H1 (cell line): Measurements from ENCODE around the gene EIF3B. TPM values are rescaled to one million over a fixed set of nuclear protein-coding genes. Genes with fewer than 3 reads are reported as not detected.
A peak's percentile ranks its signal among the peaks of the same experiment; 100 is the strongest.

Source experiments
- CTCF ChIA-PET: fragments of 300-600 bp; sonication (Branson Sonifier 250); formaldehyde crosslinking; loops from one replicate; lab custom pipeline; 2021; ENCODE audit not compliant: partially characterized antibody; lab: Charles Lee
- POLR2A ChIA-PET: fragments of 300-600 bp; sonication (Branson Sonifier 250); formaldehyde crosslinking; loops from one replicate; lab custom pipeline; 2021; ENCODE audit warnings: inconsistent platforms; ENCODE audit not compliant: partially characterized antibody; lab: Charles Lee
- DNase-seq, 2 experiments: peaks; one replicate each; pipeline versions ENCODE4 v3.0.0 to v3.0.0-alpha.2; 2010 to 2022; ENCODE audit warnings: low spot score in 2 of 2, low read depth in 1 of 2, mixed read lengths in 1 of 2
- FAIRE-seq: peaks from 2 replicates; lab custom pipeline; 2011; peaks lifted over from hg19 to GRCh38; lab: Jason Lieb, UNC
- H2AFZ ChIP-seq: 2 replicates; pipeline ENCODE4 v1.8.1; 2012; ENCODE audit warnings: low read length, inconsistent platforms
- H2AK5ac ChIP-seq: 2 replicates; pipeline ENCODE4 v1.6.1; 2013; ENCODE audit warnings: low read depth, low read length
- H2BK120ac ChIP-seq: replicated peaks from 2 replicates; pipeline ENCODE3; 2013; ENCODE audit warnings: low read depth, low read length, inconsistent platforms
- H2BK12ac ChIP-seq: 2 replicates; pipeline ENCODE4 v1.6.1; 2013; ENCODE audit warnings: low read depth, low read length
- H2BK15ac ChIP-seq: 2 replicates; pipeline ENCODE4 v1.6.1; 2013; ENCODE audit warnings: low read length
- H2BK20ac ChIP-seq: 2 replicates; pipeline ENCODE4 v1.6.1; 2013; ENCODE audit warnings: low read length
- H2BK5ac ChIP-seq: 2 replicates; pipeline ENCODE4 v1.6.1; 2013; ENCODE audit warnings: low read depth, low read length
- H3K14ac ChIP-seq: 2 replicates; pipeline ENCODE4 v1.6.1; 2013; ENCODE audit warnings: inconsistent platforms; ENCODE audit not compliant: insufficient read length
- H3K18ac ChIP-seq: 2 replicates; pipeline ENCODE4 v1.6.1; 2013; ENCODE audit warnings: low read length; ENCODE audit errors: extremely low read depth
- H3K23ac ChIP-seq: 2 replicates; pipeline ENCODE4 v1.6.1; 2013; ENCODE audit warnings: inconsistent platforms; ENCODE audit not compliant: insufficient read length
- H3K23me2 ChIP-seq: 2 replicates; pipeline ENCODE4 v1.6.1; 2013; ENCODE audit warnings: low read depth, low read length
- H3K27ac ChIP-seq: 2 replicates; pipeline ENCODE4 v1.6.1; 2011; ENCODE audit warnings: low read depth, low read length, inconsistent platforms
- H3K27me3 ChIP-seq, 4 experiments: replicated peaks in 1 of 4; 1 replicate in 1 of 4; 2 replicates in 3 of 4; pipeline versions ENCODE4 v1.6.1 to v1.8.1; 2011 to 2013; ENCODE audit warnings: low read length in 3 of 4, mild to moderate bottlenecking in 3 of 4, inconsistent platforms in 2 of 4, mixed read lengths in 2 of 4, moderate library complexity in 1 of 4; ENCODE audit not compliant: control insufficient read depth in 3 of 4, insufficient read depth in 3 of 4; ENCODE audit errors: extremely low read depth in 1 of 4
- H3K36me3 ChIP-seq, 4 experiments: 2 replicates each; pipeline versions ENCODE4 v1.6.1 to v1.8.1; 2011 to 2013; ENCODE audit warnings: mild to moderate bottlenecking in 4 of 4, low read length in 3 of 4, moderate library complexity in 2 of 4, control low read depth in 1 of 4, inconsistent platforms in 1 of 4; ENCODE audit not compliant: insufficient read depth in 4 of 4, control insufficient read depth in 2 of 4
- H3K4ac ChIP-seq: replicated peaks from 2 replicates; pipeline ENCODE3; 2013; ENCODE audit warnings: low read length, low read depth, mixed read lengths, inconsistent platforms; ENCODE audit not compliant: insufficient read length
- H3K4me1 ChIP-seq, 4 experiments: replicated peaks in 1 of 4; 1 replicate in 1 of 4; 2 replicates in 3 of 4; pipeline versions ENCODE4 v1.6.1 to v1.8.1; 2011 to 2013; ENCODE audit warnings: low read length in 3 of 4, inconsistent platforms in 2 of 4, mixed read lengths in 1 of 4; ENCODE audit not compliant: insufficient read depth in 4 of 4, control insufficient read depth in 3 of 4
- H3K4me2 ChIP-seq, 2 experiments: 2 replicates each; pipeline versions ENCODE4 v1.6.1 to v1.8.1; 2011 to 2013; ENCODE audit warnings: low read depth in 2 of 2, low read length in 2 of 2, control low read depth in 1 of 2, inconsistent platforms in 1 of 2, mild to moderate bottlenecking in 1 of 2; ENCODE audit not compliant: insufficient read depth in 1 of 2
- H3K4me3 ChIP-seq, 4 experiments: fragments of 200-600, 300-600 bp in 1 of 4; sonication (generic), shearing (Covaris generic), sonication (Bioruptor Twin) in 1 of 4; 2 replicates each; pipeline versions ENCODE4 v1.5.1 to v1.8.1; 2011 to 2016; ENCODE audit warnings: low read length in 4 of 4, low read depth in 3 of 4, control low read depth in 2 of 4, inconsistent platforms in 2 of 4, mild to moderate bottlenecking in 2 of 4, mixed read lengths in 1 of 4, moderate library complexity in 1 of 4; ENCODE audit not compliant: insufficient read depth in 2 of 4; ENCODE audit errors: extremely low read depth in 1 of 4
- H3K56ac ChIP-seq: replicated peaks from 2 replicates; pipeline ENCODE3; 2013; ENCODE audit warnings: low read depth, mild to moderate bottlenecking, mixed read lengths, low read length, inconsistent platforms; ENCODE audit not compliant: insufficient read length
- H3K79me1 ChIP-seq: 2 replicates; pipeline ENCODE4 v1.6.1; 2013; ENCODE audit warnings: low read depth, low read length, control low read depth
- H3K79me2 ChIP-seq, 2 experiments: 2 replicates each; pipeline versions ENCODE4 v1.6.1 to v1.8.1; 2012 to 2013; ENCODE audit warnings: low read length in 2 of 2, mild to moderate bottlenecking in 2 of 2, inconsistent platforms in 1 of 2; ENCODE audit not compliant: insufficient read depth in 2 of 2, control insufficient read depth in 1 of 2
- H3K9ac ChIP-seq, 4 experiments: replicated peaks in 1 of 4; 1 replicate in 1 of 4; 2 replicates in 3 of 4; pipeline versions ENCODE4 v1.6.1 to v1.8.1; 2011 to 2013; ENCODE audit warnings: low read depth in 3 of 4, low read length in 3 of 4, control low read depth in 2 of 4, mild to moderate bottlenecking in 2 of 4, moderate library complexity in 2 of 4, inconsistent platforms in 1 of 4; ENCODE audit errors: extremely low read depth in 1 of 4
- H3K9me3 ChIP-seq, 2 experiments: 2 replicates each; pipeline versions ENCODE4 v1.6.1 to v1.8.1; 2012 to 2013; ENCODE audit warnings: mild to moderate bottlenecking in 2 of 2, moderate library complexity in 2 of 2, control low read depth in 1 of 2, inconsistent platforms in 1 of 2, low read depth in 1 of 2, low read length in 1 of 2, mixed read lengths in 1 of 2; ENCODE audit not compliant: insufficient read depth in 2 of 2
- H4K20me1 ChIP-seq, 2 experiments: replicated peaks in 1 of 2; 2 replicates each; pipeline versions ENCODE3 to v1.8.1; 2011 to 2013; ENCODE audit warnings: inconsistent platforms in 2 of 2, low read length in 2 of 2, mild to moderate bottlenecking in 1 of 2; ENCODE audit not compliant: insufficient read depth in 2 of 2, control insufficient read depth in 1 of 2
- H4K5ac ChIP-seq: 2 replicates; pipeline ENCODE4 v1.6.1; 2013; ENCODE audit warnings: low read length, low read depth, mixed read lengths, inconsistent platforms; ENCODE audit not compliant: insufficient read length
- H4K8ac ChIP-seq: 2 replicates; pipeline ENCODE4 v1.8.0; 2013; ENCODE audit warnings: mild to moderate bottlenecking, moderate library complexity, low read length, inconsistent platforms; ENCODE audit not compliant: insufficient read depth; ENCODE audit errors: extremely low read depth
- H4K91ac ChIP-seq: replicated peaks from 2 replicates; pipeline ENCODE3; 2013; ENCODE audit warnings: low read length, mixed read lengths, inconsistent platforms; ENCODE audit not compliant: insufficient read length
- CEBPB ChIP-seq: IDR thresholded peaks from 2 replicates; pipeline ENCODE4 v1.6.1; 2012; ENCODE audit warnings: low read depth, low read length
- EGR1 ChIP-seq: IDR thresholded peaks from 2 replicates; pipeline ENCODE4 v1.6.1; 2011; ENCODE audit warnings: low read depth, low read length, borderline replicate concordance
- GABPA ChIP-seq: IDR thresholded peaks from 2 replicates; pipeline ENCODE4 v1.6.1; 2011; ENCODE audit warnings: mild to moderate bottlenecking, low read length, moderate library complexity, borderline replicate concordance; ENCODE audit not compliant: insufficient read depth
- JUN ChIP-seq: IDR thresholded peaks from 2 replicates; pipeline ENCODE4 v1.6.1; 2011; ENCODE audit warnings: low read depth, mild to moderate bottlenecking, improper control_type of control experiment, low read length
- MAFK ChIP-seq: IDR thresholded peaks from 2 replicates; pipeline ENCODE4 v1.6.1; 2012; ENCODE audit warnings: low read depth, mild to moderate bottlenecking, improper control_type of control experiment, low read length
- RFX5 ChIP-seq: IDR thresholded peaks from 2 replicates; pipeline ENCODE4 v1.6.1; 2011; ENCODE audit warnings: low read depth, low read length, improper control_type of control experiment, borderline replicate concordance
- TAF7 ChIP-seq: optimal IDR thresholded peaks from 2 replicates; pipeline ENCODE3; 2011; ENCODE audit warnings: low read depth, mild to moderate bottlenecking, inconsistent platforms, low read length, moderate library complexity, borderline replicate concordance
- TCF12 ChIP-seq: IDR thresholded peaks from 2 replicates; pipeline ENCODE4 v1.6.1; 2011; ENCODE audit warnings: low read depth, mild to moderate bottlenecking, low read length
- USF2 ChIP-seq: IDR thresholded peaks from 2 replicates; pipeline ENCODE4 v1.6.1; 2011; ENCODE audit warnings: low read length, improper control_type of control experiment
- WGBS, 2 experiments: shearing (Covaris generic) in 1 of 2; methylation state at CpG; one replicate each; pipeline versions ENCODE4 v1.1.6 to v1.1.7; 2013 to 2015; ENCODE audit warnings: low lambda C conversion rate in 2 of 2, mixed read lengths in 2 of 2, inconsistent platforms in 1 of 2, low coverage in 1 of 2, missing lambda C conversion rate in 1 of 2; ENCODE audit not compliant: insufficient replicate concordance in 2 of 2, insufficient coverage in 1 of 2, insufficient read length in 1 of 2; ENCODE audit errors: extremely low coverage in 1 of 2, missing lambda C conversion rate in 1 of 2; 5-methylcytosine and 5-hydroxymethylcytosine counted together
- polyA plus RNA-seq, 7 experiments: library from polyadenylated mRNA; depleted of rRNA in 3 of 7; stranded (reverse) in 5 of 7; unstranded in 2 of 7; fragments of >200 nt in 5 of 7; fragments of 200-250 nt in 2 of 7; gene quantifications; 1 replicate in 5 of 7; 2 replicates in 1 of 7; 4 replicates in 1 of 7; pipeline versions ENCODE4 v1.2.1 to v1.2.3, GENCODE V29; 2011 to 2013; ENCODE audit warnings: missing spikeins in 2 of 7, mixed read lengths in 2 of 7
- total RNA-seq: library from RNA; stranded (reverse); fragmentation: NEBNext Ultra II Directional; extraction: Animal tissue kit (Norgen Biotek cat#: 25700); gene quantifications from 2 replicates; pipeline ENCODE4 v1.2.1, GENCODE V29; 2021

The EIF3B gene
- total and polyA plus RNA-seq, 2 of the 8 experiments (the other 6 are each of a cell fraction or from before 2014, with no cell fraction given): 167 to 316 TPM

GRCh38 chr7:2357165-2357564 is 2.5 kb downstream of the EIF3B start:
- WGBS, 2 experiments: 92% methylated on average over 8 of the region's 8 CpGs; no CpG with 5 or more reads in 1 of the 2 experiments
- TF ChIP-seq TCF12: no peak
- no peak for TF ChIP-seq EGR1
- TF ChIP-seq CEBPB: no peak
- TF ChIP-seq USF2: no peak
- TF ChIP-seq MAFK: no peak
- no peak for TF ChIP-seq TAF7
- TF ChIP-seq JUN: no peak
- TF ChIP-seq GABPA: no peak
- no peak for TF ChIP-seq RFX5

More at GRCh38 chr7:2357165-2357564, 2.5 kb downstream of the EIF3B start:
- Histone ChIP-seq H2BK120ac (no peak overlapping the region), H3K14ac (no peak overlapping the region), H3K23ac (no peak overlapping the region), H4K91ac (no peak overlapping the region), H2AK5ac (no peak overlapping the region), H2BK5ac (no peak overlapping the region), H3K23me2 (peaks cover 8% of the 10 kb centered on the region), H3K36me3 (peaks cover 9 to 30% (median 15%) of the 10 kb centered on the region in 4 experiments), H3K4me2 (peak overlapping the region in 1 of 2 experiments; percentile 29; a peak in 1 of 4 replicates), H3K4me1 (peaks cover 0 to 1% (median 0%) of the 10 kb centered on the region in 4 experiments; a peak in 4 of 7 replicates), H4K8ac (no peak overlapping the region), H3K56ac (no peak overlapping the region), H2AFZ (no peak overlapping the region), H3K4me3 (no peak overlapping the region; a peak in 2 of 8 replicates), H2BK15ac (no peak overlapping the region), H4K20me1 (peaks cover 18 to 30% of the 10 kb centered on the region in 2 experiments), H3K79me1 (peaks cover 6% of the 10 kb centered on the region; the same call in 1 of the 2 replicates), H3K27me3 (no peaks in the 10 kb centered on the region), H4K5ac (no peak overlapping the region), H3K79me2 (peaks cover 54 to 86% of the 10 kb centered on the region in 2 experiments), H3K9me3 (no peaks in the 10 kb centered on the region), H3K9ac (no peak overlapping the region), H2BK12ac (no peak overlapping the region), H3K18ac (no peak overlapping the region), H2BK20ac (no peak overlapping the region), H3K27ac (no peak overlapping the region), H3K4ac (no peak overlapping the region)
- DNase-seq: no peak
- FAIRE-seq: no peak
- ChIA-PET CTCF (interaction anchor here (0.6 to 0.8 kb wide), 3 partner anchors 108 to 750 kb away, joined by 3 to 4 read pairs (median 3); no protein-coding TSS in a partner anchor), POLR2A (interaction anchor here (0.6 to 7.6 kb wide), 8 partner anchors 9 to 126 kb away, joined by 3 to 38 read pairs (median 4); no protein-coding TSS in a partner anchor)
